HG03103 (cell line): ENCODE measurements around the gene ZNF160.
"Not testable (repeated sequence)": the region's sequence is repeated elsewhere in the genome, so short reads cannot be mapped to it uniquely, and the experiment has no call there.

Experiments used
- ATAC-seq: cut with Tn5 transposase; IDR thresholded peaks from one replicate; pipeline ENCODE4 v1.9.1; 2021; ENCODE audit warnings: low read depth; ENCODE audit not compliant: unreplicated experiment

ZNF160 gene

DNA sequence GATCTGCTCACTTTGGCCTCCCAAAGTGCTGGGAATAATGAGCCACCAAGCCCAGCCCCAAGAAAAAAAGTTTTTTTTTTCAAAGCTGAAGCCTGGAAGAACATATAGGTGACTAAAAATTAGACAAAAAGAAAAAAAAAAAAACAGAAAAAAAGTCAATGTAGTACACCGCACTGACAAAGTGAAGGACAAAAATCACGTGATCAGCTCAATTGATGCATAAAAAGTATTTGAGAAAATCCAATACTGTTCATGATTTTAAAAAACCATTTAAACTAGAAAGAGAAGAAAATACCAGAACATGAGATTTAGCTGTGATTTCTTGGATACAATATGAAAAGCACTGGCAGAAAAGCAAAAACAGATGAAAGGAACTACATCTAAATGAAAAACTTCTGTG is 69.2 kb downstream of the ZNF160 start:
- ATAC-seq = no peak

DNA sequence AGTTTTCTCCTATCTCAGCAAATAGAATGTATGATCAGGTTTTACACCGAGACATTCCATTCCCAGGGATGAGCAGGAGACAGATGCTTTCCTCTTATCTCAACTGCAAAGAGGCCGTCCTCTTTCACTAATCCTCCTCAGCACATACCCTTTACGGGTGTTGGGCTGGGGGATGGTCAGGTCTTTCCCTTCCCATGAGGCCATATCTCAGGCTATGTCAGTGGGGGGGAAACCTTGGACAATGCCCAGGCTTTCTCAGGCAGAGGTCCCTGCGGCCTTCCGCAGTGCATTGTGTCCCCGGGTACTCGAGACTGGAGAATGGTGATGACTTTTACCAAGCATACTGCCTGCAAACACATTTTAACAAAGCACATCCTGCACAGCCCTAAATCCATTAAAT is 74.9 kb downstream of the ZNF160 start:
- not testable (repeated sequence) for ATAC-seq

DNA sequence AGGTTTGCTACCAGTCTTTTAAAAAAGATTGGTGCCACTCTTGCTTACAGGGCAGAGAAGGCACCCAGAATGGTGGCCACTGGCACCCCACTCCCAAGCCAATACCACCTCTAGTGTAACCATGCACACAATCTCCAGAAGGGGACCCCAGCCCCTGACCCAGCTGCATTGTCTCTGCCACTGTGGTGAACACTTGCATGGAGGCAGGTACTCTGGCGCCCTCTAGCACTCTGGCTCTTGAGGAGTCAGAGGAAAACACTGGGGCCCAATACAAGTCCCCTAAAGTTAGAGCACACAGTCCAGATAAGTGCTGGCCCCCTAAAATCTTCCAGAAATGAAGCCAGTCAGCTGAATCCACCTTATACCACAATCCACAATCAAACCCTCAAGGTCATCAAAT is 83.5 kb downstream of the ZNF160 start:
- no peak for ATAC-seq
